Ovary (tissue), 9 donors: ENCODE results near the gene LTK. TPM values are rescaled to one million over a fixed set of nuclear protein-coding genes. Genes with fewer than 3 reads are reported as not detected.

Source experiments
- DNase-seq, 5 donors: peaks; one replicate each; pipeline ENCODE4 v3.0.0-alpha.2; 2019 to 2020
- H3K27ac ChIP-seq, 2 donors: fragments of 200-600 bp; one replicate each; pipeline versions ENCODE4 v1.5.1 to v1.8.0; 2019 to 2022
- H3K27me3 ChIP-seq: fragments of 200-600 bp; one replicate; pipeline ENCODE4 v1.8.0; 2022
- H3K36me3 ChIP-seq: fragments of 200-600 bp; sonication (generic); one replicate; pipeline ENCODE4 v1.5.1; 2019
- H3K4me1 ChIP-seq: one replicate; pipeline ENCODE4 v1.8.1; 2013; ENCODE audit warnings: mild to moderate bottlenecking, moderate library complexity; ENCODE audit not compliant: insufficient read depth
- H3K4me3 ChIP-seq: fragments of 200-600 bp; sonication (generic); one replicate; pipeline ENCODE4 v1.5.1; 2017
- H3K9me3 ChIP-seq, 2 donors: fragments of 200-600 bp in 1 of 2; sonication (generic) in 1 of 2; one replicate each; pipeline versions ENCODE4 v1.5.1 to v1.8.1; 2013 to 2019; ENCODE audit warnings: mild to moderate bottlenecking in 1 of 2, moderate library complexity in 1 of 2
- EP300 ChIP-seq: sonication (generic); formaldehyde crosslinking; IDR thresholded peaks from one replicate; pipeline ENCODE4 v1.6.1; 2017; ENCODE audit warnings: antibody characterized with exemption
- POLR2A ChIP-seq: fragments of 450-650 bp; IDR thresholded peaks from one replicate; pipeline ENCODE4 v1.6.1; 2017; ENCODE audit warnings: antibody characterized with exemption, mild to moderate bottlenecking, moderate library complexity
- WGBS, 3 donors: extraction: QIAGEN DNeasy Blood & Tissue Kit in 1 of 3; methylation state at CpG; one replicate each; pipeline versions ENCODE4 v1.1.5 to v1.1.7; 2013 to 2017; 5-methylcytosine and 5-hydroxymethylcytosine counted together
- intact Hi-C, 4 donors: fragments of 100-400 bp; cut with DNase I; formaldehyde crosslinking; loops; one replicate each; pipeline versions ENCODE4 v1.11.0 to v1.15.1; 2022 to 2023
- polyA plus RNA-seq, 2 donors: library from polyadenylated mRNA; stranded (reverse); fragments of 200-250 nt in 1 of 2; fragments of 350-450 nt in 1 of 2; fragmentation: Illumina TruSeq in 1 of 2; extraction: RNeasy Lipid Tissue Mini Kit (QIAGEN cat#74804) in 1 of 2; gene quantifications; one replicate each; pipeline ENCODE4 v1.2.3, GENCODE V29; 2013 to 2014
- total RNA-seq, 7 donors: library from RNA; depleted of rRNA in 2 of 7; stranded (reverse); fragments of >200 nt in 2 of 7; fragmentation: NEBNext Ultra II Directional in 3 of 7; extraction: Animal tissue kit (Norgen Biotek cat#: 25700) in 3 of 7; gene quantifications; one replicate each; pipeline versions ENCODE4 v1.1.0 to v1.2.4, GENCODE V29; 2016 to 2023
- TF ChIP-seq, protein P1 (sequence below), 3 donors: fragments of 450-650 bp in 2 of 3; fragments of 200-600 bp in 1 of 3; IDR thresholded peaks; one replicate each; pipeline versions ENCODE4 v1.5.1 to v1.8.0; 2016 to 2022; ENCODE audit warnings: antibody characterized with exemption in 3 of 3, mild to moderate bottlenecking in 1 of 3
- donor health status: DM: no; HTN: no; CAD: no; lungs with moderate emphysema.
- donor health status: DM: no; HTN: no; CAD: no.
- donor health status: Bipolar disorder and iron deficiency.
- donor health status: DM: yes; HTN: yes; CAD: no.
- donor health status: DM: no; HTN: no; CAD: no.
- donor health status: DM: yes; HTN: yes; CAD: no.

LTK gene
- total and polyA plus RNA-seq, 9 donors = 0.17 to 0.46 (median 0.30) TPM; not detected in 4

DNA sequence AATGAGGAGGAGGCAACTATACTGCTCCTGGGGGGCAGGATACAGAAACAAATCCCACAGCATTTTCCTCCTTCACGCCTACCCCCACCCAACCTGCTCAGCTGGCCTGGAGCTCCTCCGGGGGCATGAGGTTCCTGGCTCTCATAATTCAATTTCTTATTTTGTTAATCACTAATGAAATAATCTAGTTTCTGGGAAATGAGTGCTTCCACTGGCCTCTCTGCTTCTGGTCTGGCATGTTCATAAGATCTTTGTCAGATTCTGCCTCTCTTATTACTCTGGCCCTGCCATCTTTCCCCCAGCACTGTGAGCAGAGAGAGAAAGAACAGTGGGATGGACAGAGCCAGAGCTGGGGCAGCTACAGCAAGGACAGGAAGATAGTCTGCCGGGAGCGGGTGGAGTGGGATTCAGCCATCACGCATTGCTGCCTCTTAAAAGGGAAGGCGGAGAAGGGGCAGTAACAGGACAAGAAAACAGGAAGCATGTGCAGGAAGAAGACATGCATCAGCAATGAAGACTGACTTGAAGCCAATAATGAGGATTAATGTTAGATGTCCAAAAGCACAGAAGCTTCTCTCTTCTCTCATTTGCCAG is 16.8 kb upstream of the LTK start:
- DNase-seq = no peak
- 86 to 90% (median 86%) methylated on average over 6 of the region's 6 CpGs for WGBS, 3 donors
- no peaks in the 10 kb centered on the region for H3K36me3 ChIP-seq
- TF ChIP-seq, protein P1, sequence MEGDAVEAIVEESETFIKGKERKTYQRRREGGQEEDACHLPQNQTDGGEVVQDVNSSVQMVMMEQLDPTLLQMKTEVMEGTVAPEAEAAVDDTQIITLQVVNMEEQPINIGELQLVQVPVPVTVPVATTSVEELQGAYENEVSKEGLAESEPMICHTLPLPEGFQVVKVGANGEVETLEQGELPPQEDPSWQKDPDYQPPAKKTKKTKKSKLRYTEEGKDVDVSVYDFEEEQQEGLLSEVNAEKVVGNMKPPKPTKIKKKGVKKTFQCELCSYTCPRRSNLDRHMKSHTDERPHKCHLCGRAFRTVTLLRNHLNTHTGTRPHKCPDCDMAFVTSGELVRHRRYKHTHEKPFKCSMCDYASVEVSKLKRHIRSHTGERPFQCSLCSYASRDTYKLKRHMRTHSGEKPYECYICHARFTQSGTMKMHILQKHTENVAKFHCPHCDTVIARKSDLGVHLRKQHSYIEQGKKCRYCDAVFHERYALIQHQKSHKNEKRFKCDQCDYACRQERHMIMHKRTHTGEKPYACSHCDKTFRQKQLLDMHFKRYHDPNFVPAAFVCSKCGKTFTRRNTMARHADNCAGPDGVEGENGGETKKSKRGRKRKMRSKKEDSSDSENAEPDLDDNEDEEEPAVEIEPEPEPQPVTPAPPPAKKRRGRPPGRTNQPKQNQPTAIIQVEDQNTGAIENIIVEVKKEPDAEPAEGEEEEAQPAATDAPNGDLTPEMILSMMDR (IDR thresholded peaks at IDR 0.05) = no peak
- TF ChIP-seq POLR2A = no peak
- TF ChIP-seq EP300 = no peak
- intact Hi-C loops = no loop called here
- no peaks in the 10 kb centered on the region for H3K4me1 ChIP-seq
- H3K27me3 ChIP-seq = no peaks in the 10 kb centered on the region
- no peak overlapping the region for H3K4me3 ChIP-seq
- H3K27ac ChIP-seq = no peak overlapping the region
- H3K9me3 ChIP-seq = no peaks in the 10 kb centered on the region

DNA sequence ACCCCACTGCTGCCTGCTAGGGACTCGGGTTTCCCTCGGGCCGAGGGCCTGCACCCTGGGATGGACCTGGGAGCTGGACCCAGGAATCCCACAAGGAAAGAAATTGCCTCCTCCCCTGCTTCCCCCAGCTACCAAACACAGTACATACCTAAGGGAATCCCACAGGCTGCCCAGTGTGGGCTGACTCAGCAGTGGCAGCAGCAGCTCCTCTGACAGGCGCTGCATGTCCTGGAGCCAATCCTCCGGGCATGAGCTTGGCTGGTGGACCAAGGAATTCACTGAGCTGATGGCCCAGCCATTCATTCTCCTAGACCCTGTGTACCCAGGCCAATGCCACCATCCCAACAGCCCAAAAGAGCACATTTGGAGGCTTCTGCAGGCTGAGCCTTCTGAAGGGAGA is 9.5 kb upstream of the LTK start:
- TF ChIP-seq POLR2A (no peak), EP300 (no peak)
- TF ChIP-seq, protein P1 (IDR thresholded peaks at IDR 0.05) = no peak
- no peaks in the 10 kb centered on the region for H3K9me3 ChIP-seq
- H3K36me3 ChIP-seq = no peaks in the 10 kb centered on the region
- no peak for DNase-seq
- 90 to 93% (median 91%) methylated on average over 5 of the region's 5 CpGs for WGBS, 3 donors
- H3K4me1 ChIP-seq = no peaks in the 10 kb centered on the region
- H3K4me3 ChIP-seq = no peak overlapping the region
- H3K27me3 ChIP-seq = no peaks in the 10 kb centered on the region
- intact Hi-C loops = no loop called here
- no peak overlapping the region for H3K27ac ChIP-seq

DNA sequence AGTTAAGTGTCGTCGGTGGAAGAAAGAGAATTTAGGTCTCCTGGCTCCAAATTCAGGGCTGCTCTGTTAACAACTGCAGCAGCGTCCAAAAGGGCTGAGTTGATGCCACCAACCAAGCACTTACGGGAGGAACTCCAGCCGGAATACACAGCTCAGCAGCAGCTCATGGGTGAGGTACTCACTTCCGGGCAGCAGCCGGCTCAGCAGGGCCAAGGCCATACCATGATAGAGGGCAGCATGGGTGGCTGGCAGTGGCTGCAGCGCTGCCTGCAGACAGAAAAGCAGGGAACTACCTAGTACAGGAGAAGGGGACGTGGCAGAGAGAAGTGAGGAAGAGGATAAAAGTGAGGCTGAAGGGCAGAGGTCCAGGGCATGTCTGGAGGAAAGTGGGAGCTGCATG is 8.0 kb upstream of the LTK start:
- no peak for DNase-seq
- 45 to 63% (median 50%) methylated on average over 9 of the region's 9 CpGs for WGBS, 3 donors

DNA sequence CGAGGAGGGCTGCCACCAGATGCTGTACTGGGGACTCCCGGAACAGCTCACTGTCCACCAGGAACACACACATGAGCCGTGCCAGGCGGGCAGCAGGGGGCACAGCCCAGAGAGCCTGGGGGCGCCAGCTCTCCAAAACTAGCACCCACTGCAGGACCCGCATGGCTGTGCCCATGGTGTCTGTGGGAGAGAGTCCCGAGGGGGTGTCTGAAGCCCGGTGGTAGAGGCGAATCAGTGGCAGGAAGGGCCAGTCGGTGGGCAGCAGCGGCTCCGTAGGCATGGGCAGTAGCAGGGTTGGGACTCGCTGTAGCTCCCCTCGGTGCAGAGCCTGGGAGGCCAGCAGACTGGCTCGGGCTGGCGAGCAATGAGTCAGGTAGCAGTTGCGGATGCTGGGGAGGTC is 7.0 kb upstream of the LTK start:
- TF ChIP-seq EP300 = no peak
- TF ChIP-seq, protein P1 (IDR thresholded peaks at IDR 0.05) = no peak
- no peak for TF ChIP-seq POLR2A
- WGBS, 3 donors = 94 to 96% (median 94%) methylated on average over 17 of the region's 17 CpGs
- Histone ChIP-seq H3K9me3 (no peaks in the 10 kb centered on the region), H3K4me3 (no peak overlapping the region), H3K4me1 (no peaks in the 10 kb centered on the region), H3K27ac (no peak overlapping the region), H3K36me3 (no peaks in the 10 kb centered on the region), H3K27me3 (no peaks in the 10 kb centered on the region)
- intact Hi-C loops = no loop called here
- DNase-seq = no peak

More for the DNA sequence above, 8.0 kb upstream of the LTK start:
- Histone ChIP-seq H3K4me1 (no peaks in the 10 kb centered on the region), H3K9me3 (no peaks in the 10 kb centered on the region), H3K27ac (no peak overlapping the region), H3K36me3 (no peaks in the 10 kb centered on the region), H3K4me3 (no peak overlapping the region), H3K27me3 (no peaks in the 10 kb centered on the region)
- intact Hi-C loops = no loop called here
- TF ChIP-seq POLR2A = no peak
- TF ChIP-seq EP300 = no peak
- TF ChIP-seq, protein P1 (IDR thresholded peaks at IDR 0.05) = no peak
